Peyer's patch (tissue), 4 donors: ENCODE results near the gene GFI1B. TPM values are rescaled to one million over a fixed set of nuclear protein-coding genes. Genes with fewer than 3 reads are reported as not detected.
"Not testable (repeated sequence)": the region's sequence is repeated elsewhere in the genome, so short reads cannot be mapped to it uniquely, and the experiment has no call there.

Experiments used
- DNase-seq, 3 donors: peaks; one replicate each; pipeline ENCODE4 v3.0.0-alpha.2; 2017 to 2019
- H3K27ac ChIP-seq, 4 donors: fragments of 200-600 bp; sonication (generic); one replicate each; pipeline ENCODE4 v1.5.1; 2016 to 2019
- H3K27me3 ChIP-seq, 2 donors: fragments of 200-600 bp; sonication (generic); one replicate each; pipeline ENCODE4 v1.5.1; 2019
- H3K36me3 ChIP-seq, 3 donors: fragments of 200-600 bp; sonication (generic); one replicate each; pipeline ENCODE4 v1.5.1; 2016 to 2019
- H3K4me1 ChIP-seq, 4 donors: fragments of 200-600 bp; sonication (generic); one replicate each; pipeline ENCODE4 v1.5.1; 2016 to 2019
- H3K4me3 ChIP-seq, 4 donors: fragments of 200-600 bp; sonication (generic); 1 replicate in 3 of 4; 2 replicates in 1 of 4; pipeline ENCODE4 v1.5.1; 2016 to 2019; ENCODE audit warnings: mild to moderate bottlenecking in 1 of 4
- H3K9me3 ChIP-seq, 4 donors: fragments of 200-600 bp; sonication (generic); one replicate each; pipeline ENCODE4 v1.5.1; 2016 to 2019; ENCODE audit warnings: mild to moderate bottlenecking in 1 of 4
- CTCF ChIP-seq, 6 experiments: fragments of 450-650 bp in 4 of 6; fragments of 200-600 bp in 2 of 6; sonication (generic) in 1 of 6; IDR thresholded peaks; one replicate each; pipeline ENCODE4 v1.5.1; 2017 to 2019; ENCODE audit warnings: antibody characterized with exemption in 6 of 6, mild to moderate bottlenecking in 3 of 6, moderate library complexity in 1 of 6
- POLR2A ChIP-seq, 2 donors: fragments of 450-650 bp; IDR thresholded peaks; one replicate each; pipeline ENCODE4 v1.5.1; 2017; ENCODE audit warnings: antibody characterized with exemption in 2 of 2, mild to moderate bottlenecking in 2 of 2, moderate library complexity in 2 of 2
- total RNA-seq, 4 donors: library from RNA; depleted of rRNA; stranded (reverse); fragments of >200 nt; gene quantifications; one replicate each; pipeline ENCODE4 v1.1.0, GENCODE V29; 2016

GFI1B gene
- total RNA-seq, 4 donors from 2014 or later: 0.88 to 2.7 (median 2.4) TPM; not detected in 1

- Histone ChIP-seq H3K27ac (no peak overlapping the region), H3K4me1 (no peaks in the 10 kb centered on the region), H3K27me3 (no peaks in the 10 kb centered on the region), H3K9me3 (peaks cover 0 to 8% (median 4%) of the 10 kb centered on the region in 4 donors), H3K4me3 (no peak overlapping the region), H3K36me3 (no peaks in the 10 kb centered on the region)
- DNase-seq: no peak
- TF ChIP-seq CTCF (IDR thresholded peaks at IDR 0.05) (no peak), POLR2A (IDR thresholded peaks at IDR 0.05) (no peak)
Measured at GRCh38 chr9:132955123-132955522, 23.4 kb upstream of the GFI1B start.

- Histone ChIP-seq H3K4me1 (no peaks in the 10 kb centered on the region), H3K27ac (no peak overlapping the region), H3K27me3 (no peaks in the 10 kb centered on the region), H3K9me3 (peaks cover 0 to 8% (median 4%) of the 10 kb centered on the region in 4 donors), H3K4me3 (no peak overlapping the region), H3K36me3 (no peaks in the 10 kb centered on the region)
- DNase-seq: no peak
- TF ChIP-seq POLR2A (IDR thresholded peaks at IDR 0.05) (no peak), CTCF (IDR thresholded peaks at IDR 0.05) (no peak)
Measured at GRCh38 chr9:132955768-132956167, 22.7 kb upstream of the GFI1B start.

- H3K4me3 ChIP-seq: no peak overlapping the region
- no peaks in the 10 kb centered on the region for H3K36me3 ChIP-seq
- no peaks in the 10 kb centered on the region for H3K27me3 ChIP-seq
- TF ChIP-seq POLR2A (IDR thresholded peaks at IDR 0.05) (no peak), CTCF (IDR thresholded peaks at IDR 0.05) (no peak)
- no peak overlapping the region for H3K27ac ChIP-seq
- H3K9me3 ChIP-seq: peaks cover 0 to 8% (median 4%) of the 10 kb centered on the region in 4 donors
- no peaks in the 10 kb centered on the region for H3K4me1 ChIP-seq
- DNase-seq: peak in 1 of 3 donors; percentile 14
Measured at GRCh38 chr9:132957805-132958204, 20.7 kb upstream of the GFI1B start.

GRCh38 chr9:132961002-132961401 is 17.5 kb upstream of the GFI1B start:
- no peaks in the 10 kb centered on the region for H3K9me3 ChIP-seq
- H3K27ac ChIP-seq: no peak overlapping the region
- H3K4me1 ChIP-seq: no peaks in the 10 kb centered on the region
- H3K4me3 ChIP-seq: no peak overlapping the region
- H3K27me3 ChIP-seq: no peaks in the 10 kb centered on the region
- TF ChIP-seq POLR2A (IDR thresholded peaks at IDR 0.05) (no peak), CTCF (IDR thresholded peaks at IDR 0.05) (no peak)
- DNase-seq: no peak
- no peaks in the 10 kb centered on the region for H3K36me3 ChIP-seq

- Histone ChIP-seq H3K27me3 (no peaks in the 10 kb centered on the region), H3K27ac (no peak overlapping the region), H3K36me3 (no peaks in the 10 kb centered on the region), H3K9me3 (no peaks in the 10 kb centered on the region), H3K4me3 (no peak overlapping the region), H3K4me1 (no peaks in the 10 kb centered on the region)
- DNase-seq: no peak
- no peak for TF ChIP-seq CTCF (IDR thresholded peaks at IDR 0.05)
- TF ChIP-seq POLR2A (IDR thresholded peaks at IDR 0.05): no peak
Measured at GRCh38 chr9:132965478-132965877, 13.0 kb upstream of the GFI1B start.

- not testable (repeated sequence) for H3K4me3 ChIP-seq, H3K27me3 ChIP-seq, H3K9me3 ChIP-seq, H3K36me3 ChIP-seq, DNase-seq, H3K4me1 ChIP-seq, H3K27ac ChIP-seq
Measured at GRCh38 chr9:132967908-132968307, 10.6 kb upstream of the GFI1B start.
